HG03460 (cell line): Measurements from ENCODE around the gene ENPEP.

ENCODE experiments used
- ATAC-seq: cut with Tn5 transposase; IDR thresholded peaks from one replicate; pipeline ENCODE4 v1.9.1; 2021; ENCODE audit not compliant: unreplicated experiment

ENPEP gene

GRCh38 chr4:110596431-110596830 lies 120.5 kb downstream of the ENPEP start:
- ATAC-seq = no peak

GRCh38 chr4:110597582-110597981 lies 121.6 kb downstream of the ENPEP start:
- no peak for ATAC-seq

- no peak for ATAC-seq
These were observed 126.1 kb downstream of the ENPEP start for GRCh38 chr4:110602061-110602460.

GRCh38 chr4:110605077-110605476 lies 129.1 kb downstream of the ENPEP start:
- ATAC-seq = no peak

- ATAC-seq = no peak
These were observed 133.2 kb downstream of the ENPEP start for GRCh38 chr4:110609044-110609750.

GRCh38 chr4:110610620-110610939 lies 134.6 kb downstream of the ENPEP start:
- no peak for ATAC-seq

- peak; percentile 89 for ATAC-seq
These were observed 135.2 kb downstream of the ENPEP start for GRCh38 chr4:110610940-110611831.

GRCh38 chr4:110611968-110612447 lies 136.1 kb downstream of the ENPEP start:
- no peak for ATAC-seq

GRCh38 chr4:110612631-110613269 lies 136.8 kb downstream of the ENPEP start:
- ATAC-seq = no peak

- no peak for ATAC-seq
These were observed 137.8 kb downstream of the ENPEP start for GRCh38 chr4:110613745-110614144.

- no peak for ATAC-seq
These were observed 138.4 kb downstream of the ENPEP start for GRCh38 chr4:110614173-110614963.
